Ascending aorta (tissue), 2 donors: ENCODE data around the gene SOX13. TPM values are rescaled to one million over a fixed set of nuclear protein-coding genes. Genes with fewer than 3 reads are reported as not detected.
A peak's percentile ranks its signal among the peaks of the same experiment; 100 is the strongest.

Experiments
- DNase-seq, 2 donors: peaks; one replicate each; pipeline ENCODE4 v3.0.0-alpha.2; 2019; ENCODE audit warnings: low spot score in 2 of 2
- H3K27ac ChIP-seq, 2 donors: fragments of 200-600 bp; sonication (generic); one replicate each; pipeline ENCODE4 v1.5.1; 2016 to 2017; ENCODE audit warnings: mild to moderate bottlenecking in 1 of 2
- H3K27me3 ChIP-seq: fragments of 200-600 bp; sonication (generic); one replicate; pipeline ENCODE4 v1.5.1; 2017
- H3K36me3 ChIP-seq, 2 donors: fragments of 200-600 bp; sonication (generic); one replicate each; pipeline ENCODE4 v1.5.1; 2016
- H3K4me1 ChIP-seq, 2 donors: fragments of 200-600 bp; sonication (generic); one replicate each; pipeline ENCODE4 v1.5.1; 2016 to 2017; ENCODE audit warnings: mild to moderate bottlenecking in 1 of 2
- H3K4me3 ChIP-seq, 2 donors: fragments of 200-600 bp; sonication (generic); one replicate each; pipeline ENCODE4 v1.5.1; 2016 to 2017; ENCODE audit warnings: mild to moderate bottlenecking in 1 of 2
- H3K9me3 ChIP-seq, 2 donors: fragments of 200-600 bp; sonication (generic); one replicate each; pipeline ENCODE4 v1.5.1; 2016
- intact Hi-C: fragments of 100-400 bp; cut with DNase I; formaldehyde crosslinking; loops from one replicate; pipeline ENCODE4 v1.15.1; 2023
- total RNA-seq: library from RNA; depleted of rRNA; stranded (reverse); fragments of >200 nt; gene quantifications from one replicate; pipeline ENCODE4 v1.1.0, GENCODE V29; 2016
- TF ChIP-seq, protein P1 (sequence below), 3 experiments: fragments of 200-600 bp in 2 of 3; fragments of 450-650 bp in 1 of 3; sonication (generic) in 2 of 3; IDR thresholded peaks; one replicate each; pipeline ENCODE4 v1.5.1; 2016 to 2019; ENCODE audit warnings: antibody characterized with exemption in 3 of 3, mild to moderate bottlenecking in 1 of 3, moderate library complexity in 1 of 3

The SOX13 gene
- total RNA-seq, 1 donor from 2014 or later, result 70.1 TPM

DNA sequence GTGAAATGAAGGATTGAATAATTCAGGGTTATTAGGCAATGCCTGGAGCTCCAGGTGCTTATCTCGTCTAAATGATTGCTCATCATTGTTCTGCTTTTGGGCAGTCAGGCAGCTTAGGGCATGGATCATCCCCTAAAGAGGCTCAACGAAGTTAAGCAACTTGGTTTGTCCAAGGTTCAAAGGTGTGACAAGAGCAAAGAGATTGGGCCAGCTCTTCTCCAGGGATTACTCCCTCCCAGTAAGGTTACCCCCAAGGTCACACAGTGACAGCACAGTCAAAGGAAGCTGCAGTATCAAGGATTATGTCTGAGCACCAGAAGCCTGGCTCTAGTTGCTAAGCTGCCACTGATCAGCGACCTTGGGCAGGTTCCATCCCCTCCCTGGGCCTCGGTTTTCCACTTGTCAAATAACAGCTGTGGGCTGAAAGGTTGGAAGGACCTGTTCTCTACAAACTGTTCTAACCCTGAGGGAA, 72.2 kb downstream of the SOX13 start:
- Histone ChIP-seq H3K27me3 (no peaks in the 10 kb centered on the region), H3K27ac (no peak overlapping the region), H3K4me3 (no peak overlapping the region), H3K4me1 (no peaks in the 10 kb centered on the region), H3K36me3 (peaks cover 5 to 42% of the 10 kb centered on the region in 2 donors), H3K9me3 (no peaks in the 10 kb centered on the region)
- DNase-seq, result no peak
- TF ChIP-seq, protein P1, sequence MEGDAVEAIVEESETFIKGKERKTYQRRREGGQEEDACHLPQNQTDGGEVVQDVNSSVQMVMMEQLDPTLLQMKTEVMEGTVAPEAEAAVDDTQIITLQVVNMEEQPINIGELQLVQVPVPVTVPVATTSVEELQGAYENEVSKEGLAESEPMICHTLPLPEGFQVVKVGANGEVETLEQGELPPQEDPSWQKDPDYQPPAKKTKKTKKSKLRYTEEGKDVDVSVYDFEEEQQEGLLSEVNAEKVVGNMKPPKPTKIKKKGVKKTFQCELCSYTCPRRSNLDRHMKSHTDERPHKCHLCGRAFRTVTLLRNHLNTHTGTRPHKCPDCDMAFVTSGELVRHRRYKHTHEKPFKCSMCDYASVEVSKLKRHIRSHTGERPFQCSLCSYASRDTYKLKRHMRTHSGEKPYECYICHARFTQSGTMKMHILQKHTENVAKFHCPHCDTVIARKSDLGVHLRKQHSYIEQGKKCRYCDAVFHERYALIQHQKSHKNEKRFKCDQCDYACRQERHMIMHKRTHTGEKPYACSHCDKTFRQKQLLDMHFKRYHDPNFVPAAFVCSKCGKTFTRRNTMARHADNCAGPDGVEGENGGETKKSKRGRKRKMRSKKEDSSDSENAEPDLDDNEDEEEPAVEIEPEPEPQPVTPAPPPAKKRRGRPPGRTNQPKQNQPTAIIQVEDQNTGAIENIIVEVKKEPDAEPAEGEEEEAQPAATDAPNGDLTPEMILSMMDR (IDR thresholded peaks at IDR 0.05), result no peak
- intact Hi-C loops, result no loop called here

DNA sequence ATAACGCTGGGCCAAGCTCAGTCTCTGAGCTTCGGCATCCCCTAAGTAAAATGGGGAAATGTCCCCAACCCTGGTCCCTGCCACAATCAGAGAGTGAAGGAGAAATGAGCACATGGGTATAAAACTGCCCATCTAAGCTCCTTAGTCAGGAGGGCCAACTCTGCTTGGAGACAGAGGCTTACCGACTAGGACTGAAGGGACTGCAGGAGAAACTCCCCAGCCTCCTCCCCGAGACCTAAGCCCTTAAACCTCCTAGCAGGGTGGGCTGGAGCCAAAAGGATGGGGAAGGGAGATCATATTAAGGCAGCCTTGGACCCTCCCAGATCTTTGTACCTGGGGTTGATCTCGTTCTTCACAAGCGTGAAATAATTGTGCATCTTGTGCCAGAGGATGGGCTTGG, 73.4 kb downstream of the SOX13 start:
- TF ChIP-seq, protein P1 (IDR thresholded peaks at IDR 0.05), result no peak
- H3K36me3 ChIP-seq, result peaks cover 3 to 34% of the 10 kb centered on the region in 2 donors
- intact Hi-C loops, result no loop called here

DNA sequence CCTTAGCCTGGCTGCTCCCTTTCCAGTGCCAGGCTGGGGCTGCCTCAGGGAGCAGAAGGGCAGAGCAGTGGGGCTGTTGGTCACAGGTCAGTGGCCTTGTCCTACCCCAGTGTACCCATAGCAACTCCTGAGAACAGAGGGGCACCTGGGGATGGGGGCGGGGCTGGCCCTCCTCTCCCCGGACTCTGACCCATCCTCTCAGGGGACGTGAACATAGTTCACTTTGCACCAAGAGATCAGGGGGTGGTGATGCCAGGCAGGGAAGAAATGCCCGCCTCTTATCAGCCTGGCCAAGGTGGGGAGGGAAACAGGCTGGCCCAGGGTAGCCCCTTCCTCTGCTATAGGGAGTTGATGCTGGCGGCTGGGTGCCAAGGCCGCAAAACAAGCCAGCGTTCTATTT, 74.0 kb downstream of the SOX13 start:
- no peaks in the 10 kb centered on the region for H3K9me3 ChIP-seq
- no peak for DNase-seq
- H3K4me1 ChIP-seq, result no peaks in the 10 kb centered on the region
- no peak overlapping the region for H3K27ac ChIP-seq
- intact Hi-C loops, result no loop called here
- TF ChIP-seq, protein P1 (IDR thresholded peaks at IDR 0.05), result no peak
- H3K4me3 ChIP-seq, result no peak overlapping the region
- peaks cover 2 to 28% of the 10 kb centered on the region in 2 donors for H3K36me3 ChIP-seq
- H3K27me3 ChIP-seq, result no peaks in the 10 kb centered on the region

More for the DNA sequence above, 73.4 kb downstream of the SOX13 start:
- DNase-seq, result no peak
- H3K4me1 ChIP-seq, result no peaks in the 10 kb centered on the region
- H3K9me3 ChIP-seq, result no peaks in the 10 kb centered on the region
- no peak overlapping the region for H3K27ac ChIP-seq
- no peaks in the 10 kb centered on the region for H3K27me3 ChIP-seq
- no peak overlapping the region for H3K4me3 ChIP-seq

- no peak overlapping the region for H3K27ac ChIP-seq
- intact Hi-C loops, result no loop called here
- TF ChIP-seq, protein P1 (IDR thresholded peaks at IDR 0.05), result no peak
These were observed 74.8 kb downstream of the SOX13 start for GRCh38 chr1:204147406-204148383.

DNA sequence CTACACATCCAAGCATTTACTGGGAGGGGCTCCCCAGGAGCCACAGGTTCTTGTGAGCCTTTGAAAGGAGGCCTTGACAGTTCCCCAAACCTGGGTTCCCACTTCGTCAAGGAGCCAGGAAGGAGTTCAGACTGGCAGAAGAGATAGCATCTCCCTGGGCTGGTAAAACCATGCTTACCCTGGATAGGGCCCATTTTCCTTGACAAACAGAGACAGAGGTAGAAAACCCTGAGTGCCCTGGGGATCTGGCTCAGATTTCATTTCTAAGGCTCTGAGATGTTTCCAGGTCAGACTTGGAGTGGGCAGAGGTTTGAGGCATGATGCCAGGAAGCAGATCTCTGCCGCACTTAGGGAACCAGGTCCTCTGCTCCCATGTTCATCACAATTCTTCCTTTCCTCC, 76.2 kb downstream of the SOX13 start:
- H3K4me1 ChIP-seq, result peaks cover 0 to 8% of the 10 kb centered on the region in 2 donors
- no peaks in the 10 kb centered on the region for H3K27me3 ChIP-seq
- no peak for DNase-seq
- no peaks in the 10 kb centered on the region for H3K9me3 ChIP-seq
- peak overlapping the region; percentile 8 to 94 for H3K27ac ChIP-seq
- intact Hi-C loops, result no loop called here
- TF ChIP-seq, protein P1 (IDR thresholded peaks at IDR 0.05), result no peak
- H3K4me3 ChIP-seq, result no peak overlapping the region
- H3K36me3 ChIP-seq, result peaks cover 2 to 18% of the 10 kb centered on the region in 2 donors

More at GRCh38 chr1:204147406-204148383, 74.8 kb downstream of the SOX13 start:
- H3K9me3 ChIP-seq, result no peaks in the 10 kb centered on the region
- peaks cover 0 to 6% of the 10 kb centered on the region in 2 donors for H3K4me1 ChIP-seq
- no peak overlapping the region for H3K4me3 ChIP-seq
- H3K27me3 ChIP-seq, result no peaks in the 10 kb centered on the region
- DNase-seq, result no peak
- H3K36me3 ChIP-seq, result peaks cover 2 to 21% of the 10 kb centered on the region in 2 donors
